ENCODE data around the gene MSI2.

DNA sequence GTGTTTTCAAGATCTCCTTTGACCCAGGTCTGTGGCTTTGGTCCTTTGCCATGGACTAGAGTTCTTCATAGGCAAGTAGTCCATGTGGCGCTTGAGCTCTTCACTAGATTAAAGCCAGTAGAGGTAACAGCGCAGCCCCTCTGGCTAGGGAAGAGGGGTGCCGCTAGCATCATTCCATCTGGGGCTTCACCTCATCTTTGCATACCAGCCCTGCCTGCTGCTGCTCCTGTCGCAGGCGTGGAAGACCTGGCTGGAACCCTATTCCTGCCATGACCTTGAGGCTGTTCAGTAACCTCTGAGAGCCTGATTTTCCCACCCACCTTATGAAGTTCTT, 198.4 kb downstream of the MSI2 start:
- TF ChIP-seq OSR1 (CRISPR knock-in tag; IDR thresholded peaks at IDR 0.05) (no peak), SNAI2 (CRISPR knock-in tag; IDR thresholded peaks at IDR 0.05) (no peak), TOX (CRISPR knock-in tag; IDR thresholded peaks at IDR 0.05; ENCODE audit: borderline replicate concordance) (no peak), ZFP30 (CRISPR knock-in tag; IDR thresholded peaks at IDR 0.05) (no peak), ARNTL (CRISPR knock-in tag; IDR thresholded peaks at IDR 0.05; ENCODE audit: borderline replicate concordance, low read depth) (no peak), ESRRG (CRISPR knock-in tag; IDR thresholded peaks at IDR 0.05) (no peak), ZNF70 (CRISPR knock-in tag; IDR thresholded peaks at IDR 0.05) (no peak), BACH2 (CRISPR knock-in tag; IDR thresholded peaks at IDR 0.05; ENCODE audit: borderline replicate concordance) (no peak), ZC3H10 (CRISPR knock-in tag; IDR thresholded peaks at IDR 0.05) (no peak), ZNF8 (CRISPR knock-in tag; IDR thresholded peaks at IDR 0.05) (no peak)
- TF ChIP-seq, protein P1, sequence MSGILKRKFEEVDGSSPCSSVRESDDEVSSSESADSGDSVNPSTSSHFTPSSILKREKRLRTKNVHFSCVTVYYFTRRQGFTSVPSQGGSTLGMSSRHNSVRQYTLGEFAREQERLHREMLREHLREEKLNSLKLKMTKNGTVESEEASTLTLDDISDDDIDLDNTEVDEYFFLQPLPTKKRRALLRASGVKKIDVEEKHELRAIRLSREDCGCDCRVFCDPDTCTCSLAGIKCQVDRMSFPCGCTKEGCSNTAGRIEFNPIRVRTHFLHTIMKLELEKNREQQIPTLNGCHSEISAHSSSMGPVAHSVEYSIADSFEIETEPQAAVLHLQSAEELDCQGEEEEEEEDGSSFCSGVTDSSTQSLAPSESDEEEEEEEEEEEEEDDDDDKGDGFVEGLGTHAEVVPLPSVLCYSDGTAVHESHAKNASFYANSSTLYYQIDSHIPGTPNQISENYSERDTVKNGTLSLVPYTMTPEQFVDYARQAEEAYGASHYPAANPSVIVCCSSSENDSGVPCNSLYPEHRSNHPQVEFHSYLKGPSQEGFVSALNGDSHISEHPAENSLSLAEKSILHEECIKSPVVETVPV (CRISPR knock-in tag; IDR thresholded peaks at IDR 0.05), result no peak
- TF ChIP-seq, protein P2, sequence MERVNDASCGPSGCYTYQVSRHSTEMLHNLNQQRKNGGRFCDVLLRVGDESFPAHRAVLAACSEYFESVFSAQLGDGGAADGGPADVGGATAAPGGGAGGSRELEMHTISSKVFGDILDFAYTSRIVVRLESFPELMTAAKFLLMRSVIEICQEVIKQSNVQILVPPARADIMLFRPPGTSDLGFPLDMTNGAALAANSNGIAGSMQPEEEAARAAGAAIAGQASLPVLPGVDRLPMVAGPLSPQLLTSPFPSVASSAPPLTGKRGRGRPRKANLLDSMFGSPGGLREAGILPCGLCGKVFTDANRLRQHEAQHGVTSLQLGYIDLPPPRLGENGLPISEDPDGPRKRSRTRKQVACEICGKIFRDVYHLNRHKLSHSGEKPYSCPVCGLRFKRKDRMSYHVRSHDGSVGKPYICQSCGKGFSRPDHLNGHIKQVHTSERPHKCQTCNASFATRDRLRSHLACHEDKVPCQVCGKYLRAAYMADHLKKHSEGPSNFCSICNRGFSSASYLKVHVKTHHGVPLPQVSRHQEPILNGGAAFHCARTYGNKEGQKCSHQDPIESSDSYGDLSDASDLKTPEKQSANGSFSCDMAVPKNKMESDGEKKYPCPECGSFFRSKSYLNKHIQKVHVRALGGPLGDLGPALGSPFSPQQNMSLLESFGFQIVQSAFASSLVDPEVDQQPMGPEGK (CRISPR knock-in tag; IDR thresholded peaks at IDR 0.05; ENCODE audit: borderline replicate concordance), result no peak
- TF ChIP-seq, protein P3, sequence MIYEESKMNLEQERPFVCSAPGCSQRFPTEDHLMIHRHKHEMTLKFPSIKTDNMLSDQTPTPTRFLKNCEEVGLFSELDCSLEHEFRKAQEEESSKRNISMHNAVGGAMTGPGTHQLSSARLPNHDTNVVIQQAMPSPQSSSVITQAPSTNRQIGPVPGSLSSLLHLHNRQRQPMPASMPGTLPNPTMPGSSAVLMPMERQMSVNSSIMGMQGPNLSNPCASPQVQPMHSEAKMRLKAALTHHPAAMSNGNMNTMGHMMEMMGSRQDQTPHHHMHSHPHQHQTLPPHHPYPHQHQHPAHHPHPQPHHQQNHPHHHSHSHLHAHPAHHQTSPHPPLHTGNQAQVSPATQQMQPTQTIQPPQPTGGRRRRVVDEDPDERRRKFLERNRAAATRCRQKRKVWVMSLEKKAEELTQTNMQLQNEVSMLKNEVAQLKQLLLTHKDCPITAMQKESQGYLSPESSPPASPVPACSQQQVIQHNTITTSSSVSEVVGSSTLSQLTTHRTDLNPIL (CRISPR knock-in tag; IDR thresholded peaks at IDR 0.05; ENCODE audit: low read depth), result no peak
